GM19463 (cell line): ENCODE results near the gene FAHD2B.
"Not testable (repeated sequence)": the region's sequence is repeated elsewhere in the genome, so short reads cannot be mapped to it uniquely, and the experiment has no call there.

ENCODE experiments used
- ATAC-seq: cut with Tn5 transposase; IDR thresholded peaks from one replicate; pipeline ENCODE4 v1.9.1; 2021; ENCODE audit warnings: mild to moderate bottlenecking, moderate library complexity; ENCODE audit not compliant: unreplicated experiment

FAHD2B gene

DNA sequence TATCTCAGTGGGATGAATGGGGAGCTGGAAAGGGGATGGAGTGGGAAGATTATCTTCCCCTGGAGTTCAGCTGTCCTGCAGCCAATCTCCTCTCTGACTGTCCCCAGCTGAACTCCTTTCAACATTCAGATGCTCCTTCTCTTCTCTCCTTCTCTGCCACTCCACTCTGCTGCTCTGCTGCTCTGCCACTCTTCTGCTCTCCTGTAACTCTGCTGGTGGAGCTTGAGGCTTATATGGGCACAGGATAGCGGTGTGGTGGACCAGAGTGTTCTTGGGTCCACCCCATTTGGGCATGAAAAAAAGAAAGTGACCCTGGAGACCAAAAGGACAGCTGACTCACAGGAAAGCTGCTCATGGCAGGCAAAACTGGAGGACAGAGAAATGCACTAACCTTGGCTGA lies 26.6 kb downstream of the FAHD2B start:
- ATAC-seq, result no peak

GRCh38 chr2:97067279-97068004 lies 27.2 kb downstream of the FAHD2B start:
- ATAC-seq, result no peak

DNA sequence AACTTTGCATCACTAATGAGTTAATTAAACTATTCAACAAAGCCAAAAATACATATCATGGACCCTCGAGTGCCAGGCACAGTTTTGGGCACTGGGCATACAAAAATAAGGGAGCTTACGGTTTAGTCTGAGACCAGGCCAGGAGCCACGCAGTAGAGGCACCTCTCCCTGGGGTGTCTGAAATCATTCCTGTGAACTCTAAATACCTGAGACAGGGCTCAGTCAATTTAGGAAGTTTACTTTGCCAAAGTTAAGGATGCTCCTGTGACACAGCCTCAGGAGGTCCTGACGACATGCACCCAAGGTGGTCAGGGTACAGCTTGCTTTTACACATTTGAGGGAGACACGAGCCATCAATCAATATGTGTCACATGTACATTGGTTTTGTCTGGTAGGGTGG lies 28.7 kb downstream of the FAHD2B start:
- not testable (repeated sequence) for ATAC-seq

- not testable (repeated sequence) for ATAC-seq
These were observed 32.7 kb downstream of the FAHD2B start for GRCh38 chr2:97062020-97062419.

- ATAC-seq, result not testable (repeated sequence)
These were observed 34.9 kb downstream of the FAHD2B start for GRCh38 chr2:97059782-97060181.

GRCh38 chr2:97056150-97056549 lies 38.5 kb downstream of the FAHD2B start:
- not testable (repeated sequence) for ATAC-seq

DNA sequence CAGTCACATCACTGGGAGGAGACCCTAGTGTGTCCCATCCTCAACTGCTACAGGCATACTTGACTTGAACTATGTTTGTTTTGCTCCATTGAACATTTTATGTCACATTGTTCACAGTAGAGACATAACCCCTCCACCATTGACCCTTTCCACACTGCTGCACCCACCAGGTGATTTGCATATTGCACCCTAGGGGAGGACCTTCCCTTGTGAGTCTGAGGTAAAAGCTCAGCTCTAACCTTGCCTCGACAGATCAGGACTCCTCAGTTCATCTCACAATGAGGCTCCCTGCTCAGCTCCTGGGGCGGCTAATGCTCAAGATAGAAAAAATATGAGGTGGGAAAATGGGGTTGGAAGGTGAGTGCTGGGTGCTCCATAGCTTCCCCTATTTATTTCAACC lies 44.6 kb downstream of the FAHD2B start:
- not testable (repeated sequence) for ATAC-seq

DNA sequence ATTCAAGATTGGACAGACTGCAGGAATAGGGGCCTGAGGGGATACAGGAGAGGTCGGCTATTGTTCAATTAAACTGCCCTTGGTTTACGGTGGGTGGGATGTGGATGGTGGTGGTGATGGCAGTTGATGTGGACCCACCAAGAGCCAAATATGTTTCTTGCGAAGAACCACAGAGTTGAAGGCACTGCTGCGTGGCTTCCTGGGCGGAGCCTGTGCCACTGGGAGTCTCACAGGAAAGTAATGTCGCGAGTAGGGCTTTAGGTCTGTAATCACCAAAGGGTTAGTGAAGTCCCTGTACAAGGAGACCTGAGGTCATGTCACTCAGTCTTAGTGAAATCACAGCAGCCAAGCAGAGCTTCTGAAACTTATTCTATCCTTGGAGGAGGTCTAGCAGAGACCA lies 46.2 kb downstream of the FAHD2B start:
- ATAC-seq, result not testable (repeated sequence)

- ATAC-seq, result not testable (repeated sequence)
These were observed 48.0 kb downstream of the FAHD2B start for GRCh38 chr2:97046676-97047075.

GRCh38 chr2:97045895-97046499 lies 48.7 kb downstream of the FAHD2B start:
- not testable (repeated sequence) for ATAC-seq
